Stimulated activated CD8-positive, alpha-beta memory T cell treated with anti-CD3 and anti-CD28 coated beads, Interleukin-4, amount 100 ng/mL, for 24 hours (primary cell): ENCODE results near the gene TMEM41B.
"Not testable (repeated sequence)": the region's sequence is repeated elsewhere in the genome, so short reads cannot be mapped to it uniquely, and the experiment has no call there.

Source experiments
- DNase-seq: peaks from one replicate; pipeline ENCODE4 v3.0.0-alpha.2; 2020; ENCODE audit warnings: low read depth

TMEM41B gene

GRCh38 chr11:9314291-9315077, at the start of gene TMEM41B:
TMEM41B (minus strand) TSS chr11:9314593; CDS start chr11:9314441, 152 bp downstream.
- DNase-seq = peak; percentile 100

- no peak for DNase-seq
Measured at GRCh38 chr11:9362393-9362863, 48.0 kb upstream of the TMEM41B start.

GRCh38 chr11:9360862-9361622, 46.6 kb upstream of the TMEM41B start:
- DNase-seq = not testable (repeated sequence)

GRCh38 chr11:9357041-9357440, 42.6 kb upstream of the TMEM41B start:
- no peak for DNase-seq

GRCh38 chr11:9351321-9351881, 37.0 kb upstream of the TMEM41B start:
- no peak for DNase-seq

GRCh38 chr11:9347779-9348178, 33.4 kb upstream of the TMEM41B start:
- not testable (repeated sequence) for DNase-seq

- no peak for DNase-seq
Measured at GRCh38 chr11:9347100-9347499, 32.7 kb upstream of the TMEM41B start.

GRCh38 chr11:9344061-9344680, 29.8 kb upstream of the TMEM41B start:
- no peak for DNase-seq

GRCh38 chr11:9341638-9342178, 27.3 kb upstream of the TMEM41B start:
- no peak for DNase-seq

- no peak for DNase-seq
Measured at GRCh38 chr11:9332655-9333054, 18.3 kb upstream of the TMEM41B start.

GRCh38 chr11:9330387-9331384, 16.3 kb upstream of the TMEM41B start:
- DNase-seq = no peak

GRCh38 chr11:9320047-9320446, 5.7 kb upstream of the TMEM41B start:
- DNase-seq = no peak

- not testable (repeated sequence) for DNase-seq
Measured at GRCh38 chr11:9319377-9320001, 5.1 kb upstream of the TMEM41B start.

GRCh38 chr11:9318442-9319376, 4.3 kb upstream of the TMEM41B start:
- DNase-seq = not testable (repeated sequence)

- DNase-seq = no peak
Measured at GRCh38 chr11:9316334-9316733, 1.9 kb upstream of the TMEM41B start.

GRCh38 chr11:9315078-9315688, 790 bp upstream of the TMEM41B start:
- DNase-seq = no peak

GRCh38 chr11:9313648-9314290, 624 bp downstream of the TMEM41B start:
- DNase-seq = no peak

- no peak for DNase-seq
Measured at GRCh38 chr11:9310485-9311090, 3.8 kb downstream of the TMEM41B start.
